BJ (cell line): ENCODE data around the gene MLF1. TPM values are rescaled to one million over a fixed set of nuclear protein-coding genes. Genes with fewer than 3 reads are reported as not detected.

ENCODE experiments used
- CTCF ChIA-PET: fragments of 350-600 bp; formaldehyde crosslinking; extraction: SDS; loops from one replicate; lab custom pipeline; 2021; ENCODE audit warnings: antibody characterized with exemption, inconsistent platforms; lab: Yijun Ruan, JAX
- POLR2A ChIA-PET: fragments of 300-600 bp; sonication (Branson Sonifier 250); formaldehyde crosslinking; extraction: SDS; loops from one replicate; lab custom pipeline; 2021; ENCODE audit warnings: antibody characterized with exemption; lab: Charles Lee
- DNase-seq: peaks from one replicate; pipeline ENCODE4 v3.0.0-alpha.2; 2011; ENCODE audit warnings: low read depth
- H3K27me3 ChIP-seq: 2 replicates; pipeline ENCODE4 v1.6.0; 2011; ENCODE audit warnings: low read length; ENCODE audit not compliant: control insufficient read depth, insufficient read depth
- H3K36me3 ChIP-seq: 2 replicates; pipeline ENCODE4 v1.5.1; 2011; ENCODE audit warnings: low read length; ENCODE audit not compliant: control insufficient read depth, insufficient read depth
- H3K4me3 ChIP-seq: 2 replicates; pipeline ENCODE4 v1.5.1; 2011; ENCODE audit warnings: low read depth, mild to moderate bottlenecking, control low read depth, low read length
- polyA plus RNA-seq: library from polyadenylated mRNA; depleted of rRNA; stranded (reverse); fragments of >200 nt; gene quantifications from 2 replicates; pipeline ENCODE4 v1.2.3, GENCODE V29; 2011; rRNA removed
- small RNA-seq: library from RNA; depleted of rRNA; stranded (forward); fragments of <200 nt; gene quantifications from one replicate; pipeline ENCODE3, GENCODE V24; 2012; ENCODE audit warnings: low replicate concordance, low read depth; ENCODE audit not compliant: insufficient read length
- TF ChIP-seq, protein P1 (sequence below): IDR thresholded peaks from 2 replicates; pipeline ENCODE4 v1.5.1; 2011; ENCODE audit warnings: low read depth, mild to moderate bottlenecking, control low read depth, inconsistent platforms, low read length, moderate library complexity; ENCODE audit not compliant: insufficient read depth

The MLF1 gene
- polyA plus RNA-seq, 1 experiment = 4.4 TPM

DNA sequence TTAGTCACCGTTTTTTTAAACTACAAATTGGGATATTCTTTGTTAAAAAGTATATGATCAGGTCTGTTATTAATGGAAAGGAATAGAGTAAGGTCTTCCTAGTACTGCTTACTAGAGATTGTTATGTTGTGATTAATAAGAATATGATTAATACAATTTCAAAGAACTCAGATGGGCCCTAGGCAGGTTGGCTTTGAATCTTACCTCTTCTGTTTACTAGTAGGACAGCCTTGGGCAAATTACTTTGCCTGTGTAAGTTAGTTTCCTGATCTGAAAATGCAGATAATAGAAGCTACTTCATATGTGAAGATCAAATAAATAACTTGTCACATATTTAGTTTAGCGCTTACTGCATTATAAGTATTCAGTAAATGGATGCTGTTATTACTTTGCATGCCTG is 80.2 kb downstream of the MLF1 start:
- Histone ChIP-seq H3K36me3 (peaks cover 6% of the 10 kb centered on the region), H3K27me3 (no peaks in the 10 kb centered on the region), H3K4me3 (no peak overlapping the region)
- TF ChIP-seq, protein P1, sequence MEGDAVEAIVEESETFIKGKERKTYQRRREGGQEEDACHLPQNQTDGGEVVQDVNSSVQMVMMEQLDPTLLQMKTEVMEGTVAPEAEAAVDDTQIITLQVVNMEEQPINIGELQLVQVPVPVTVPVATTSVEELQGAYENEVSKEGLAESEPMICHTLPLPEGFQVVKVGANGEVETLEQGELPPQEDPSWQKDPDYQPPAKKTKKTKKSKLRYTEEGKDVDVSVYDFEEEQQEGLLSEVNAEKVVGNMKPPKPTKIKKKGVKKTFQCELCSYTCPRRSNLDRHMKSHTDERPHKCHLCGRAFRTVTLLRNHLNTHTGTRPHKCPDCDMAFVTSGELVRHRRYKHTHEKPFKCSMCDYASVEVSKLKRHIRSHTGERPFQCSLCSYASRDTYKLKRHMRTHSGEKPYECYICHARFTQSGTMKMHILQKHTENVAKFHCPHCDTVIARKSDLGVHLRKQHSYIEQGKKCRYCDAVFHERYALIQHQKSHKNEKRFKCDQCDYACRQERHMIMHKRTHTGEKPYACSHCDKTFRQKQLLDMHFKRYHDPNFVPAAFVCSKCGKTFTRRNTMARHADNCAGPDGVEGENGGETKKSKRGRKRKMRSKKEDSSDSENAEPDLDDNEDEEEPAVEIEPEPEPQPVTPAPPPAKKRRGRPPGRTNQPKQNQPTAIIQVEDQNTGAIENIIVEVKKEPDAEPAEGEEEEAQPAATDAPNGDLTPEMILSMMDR = no peak
- DNase-seq = no peak
- ChIA-PET CTCF (interaction anchor here (1.4 to 1.8 kb wide), 4 partner anchors 10 to 140 kb away, joined by 3 to 5 read pairs (median 4); no protein-coding TSS in a partner anchor), POLR2A (no interaction called here)

DNA sequence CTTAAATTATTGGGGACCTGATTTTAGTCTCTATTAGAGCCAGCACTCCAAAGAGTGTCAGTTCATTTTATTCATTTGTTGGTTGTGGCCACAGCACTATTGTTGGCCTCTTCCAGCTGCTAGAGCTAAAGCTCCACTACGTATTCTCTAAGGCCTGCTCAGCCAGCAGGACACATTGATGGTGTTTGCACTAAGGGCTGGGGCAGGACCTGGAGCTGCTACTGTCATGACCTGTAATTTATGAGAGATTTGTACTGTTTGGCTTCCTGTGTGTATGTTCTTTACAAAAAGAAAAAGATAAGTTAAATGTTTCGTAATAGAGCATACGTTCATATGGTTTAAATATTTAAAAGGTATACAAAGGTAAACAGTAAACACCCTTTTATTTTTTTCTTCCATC is 81.5 kb downstream of the MLF1 start:
- ChIA-PET CTCF (interaction anchor here (1.0 to 2.8 kb wide), 5 partner anchors 8 to 139 kb away, joined by 4 to 15 read pairs (median 4); partner anchors contain the start of gene GFM1), POLR2A (interaction anchor here (1.2 kb wide), 1 partner anchor 143 kb away, joined by 6 read pairs; no protein-coding TSS in a partner anchor)
- TF ChIP-seq, protein P1 = no peak
- DNase-seq = no peak
- Histone ChIP-seq H3K27me3 (no peaks in the 10 kb centered on the region), H3K4me3 (no peak overlapping the region), H3K36me3 (peaks cover 6% of the 10 kb centered on the region)

Small RNA genes within 50 kb of the gene (small RNA-seq; reads per million reads assigned to genes)
- gene AC025033.1 = not detected

Other genes starting within 250 kb of the MLF1 start
- gene GFM1, start 73.3 kb downstream of the MLF1 start, polyA plus RNA-seq = 13.9 and 25.6 TPM in 2 replicates
- 56.2 and 66.8 TPM in 2 replicates for gene LXN, start 101.5 kb downstream of the MLF1 start, polyA plus RNA-seq
- gene RARRES1, start 161.3 kb downstream of the MLF1 start, polyA plus RNA-seq = 2.0 and 4.5 TPM in 2 replicates
- gene MFSD1, start 230.9 kb downstream of the MLF1 start, polyA plus RNA-seq = 69.8 and 94.7 TPM in 2 replicates